ENCODE measurements around the gene TENM3. TPM values are rescaled to one million over a fixed set of nuclear protein-coding genes. Genes with fewer than 3 reads are reported as not detected.

Gene TENM3
- total RNA-seq, 2 donors from 2014 or later: 39.5 to 51.9 TPM

GRCh38 chr4:182835006-182835740 lies 592.0 kb downstream of the TENM3 start:
- peaks cover under 1% of the 10 kb centered on the region for H3K4me1 Mint-ChIP-seq
- peaks cover 7% of the 10 kb centered on the region for H3K27me3 ChIP-seq (ENCODE audit: control insufficient read depth, insufficient read depth, low read length, poor library complexity, severe bottlenecking)
- H3K4me1 ChIP-seq (ENCODE audit: control insufficient read depth, insufficient read depth, low read length): no peaks in the 10 kb centered on the region
- H3K36me3 ChIP-seq (ENCODE audit: control insufficient read depth, insufficient read depth, low read length): no peaks in the 10 kb centered on the region
- H3K4me3 ChIP-seq (ENCODE audit: low read length): no peak overlapping the region
- H3K27ac ChIP-seq (ENCODE audit: low read depth, low read length): no peak overlapping the region
- 78 to 83% methylated on average over 23 to 26 of the region's 26 CpGs for WGBS, 2 experiments (ENCODE audit: insufficient coverage in 1 of 2, insufficient read length in 1 of 2)
- H3K27ac Mint-ChIP-seq: no peak overlapping the region
- H3K36me3 Mint-ChIP-seq (ENCODE audit: low read depth): no peaks in the 10 kb centered on the region
- peaks cover 6% of the 10 kb centered on the region for H3K9me3 Mint-ChIP-seq
- peak; percentile 67 for TF ChIP-seq CTCF (conservative IDR thresholded peaks at IDR 0.05)
- H3K9ac ChIP-seq (ENCODE audit: extremely low read depth, low read length, poor library complexity, severe bottlenecking): no peak overlapping the region
- H3K4me3 Mint-ChIP-seq: no peak overlapping the region
- peaks cover 22% of the 10 kb centered on the region for H3K27me3 Mint-ChIP-seq (ENCODE audit: insufficient read depth)
- no peaks in the 10 kb centered on the region for H3K9me3 ChIP-seq (ENCODE audit: control insufficient read depth, low read length)
- peak; percentile 72 for DNase-seq

- Histone ChIP-seq H3K36me3 (ENCODE audit: control insufficient read depth, insufficient read depth, low read length) (no peaks in the 10 kb centered on the region), H3K27ac (ENCODE audit: low read depth, low read length) (no peak overlapping the region), H3K9me3 (ENCODE audit: control insufficient read depth, low read length) (no peaks in the 10 kb centered on the region), H3K27me3 (ENCODE audit: control insufficient read depth, insufficient read depth, low read length, poor library complexity, severe bottlenecking) (peaks cover 7% of the 10 kb centered on the region), H3K9ac (ENCODE audit: extremely low read depth, low read length, poor library complexity, severe bottlenecking) (no peak overlapping the region), H3K4me1 (ENCODE audit: control insufficient read depth, insufficient read depth, low read length) (no peaks in the 10 kb centered on the region), H3K4me3 (ENCODE audit: low read length) (no peak overlapping the region)
- H3K27ac Mint-ChIP-seq: no peak overlapping the region
- H3K9me3 Mint-ChIP-seq: no peaks in the 10 kb centered on the region
- no peak for DNase-seq
- TF ChIP-seq CTCF (conservative IDR thresholded peaks at IDR 0.05): no peak
- no peak overlapping the region for H3K4me3 Mint-ChIP-seq
- H3K4me1 Mint-ChIP-seq: no peaks in the 10 kb centered on the region
- WGBS, 2 experiments (ENCODE audit: insufficient coverage in 1 of 2, insufficient read length in 1 of 2): 91 to 92% methylated on average over 6 to 12 of the region's 12 CpGs
- H3K36me3 Mint-ChIP-seq (ENCODE audit: low read depth): no peaks in the 10 kb centered on the region
- peaks cover 13% of the 10 kb centered on the region for H3K27me3 Mint-ChIP-seq (ENCODE audit: insufficient read depth)
Observed at GRCh38 chr4:182837831-182838230, 594.6 kb downstream of the TENM3 start.

GRCh38 chr4:182838535-182838934 lies 595.3 kb downstream of the TENM3 start:
- H3K4me1 Mint-ChIP-seq: no peaks in the 10 kb centered on the region
- no peak for DNase-seq
- 75 to 100% methylated on average over 3 to 10 of the region's 10 CpGs for WGBS, 2 experiments (ENCODE audit: insufficient coverage in 1 of 2, insufficient read length in 1 of 2)
- H3K36me3 Mint-ChIP-seq (ENCODE audit: low read depth): no peaks in the 10 kb centered on the region
- Histone ChIP-seq H3K4me3 (ENCODE audit: low read length) (no peak overlapping the region), H3K27me3 (ENCODE audit: control insufficient read depth, insufficient read depth, low read length, poor library complexity, severe bottlenecking) (peaks cover 7% of the 10 kb centered on the region), H3K36me3 (ENCODE audit: control insufficient read depth, insufficient read depth, low read length) (no peaks in the 10 kb centered on the region), H3K27ac (ENCODE audit: low read depth, low read length) (no peak overlapping the region), H3K9me3 (ENCODE audit: control insufficient read depth, low read length) (no peaks in the 10 kb centered on the region), H3K4me1 (ENCODE audit: control insufficient read depth, insufficient read depth, low read length) (no peaks in the 10 kb centered on the region), H3K9ac (ENCODE audit: extremely low read depth, low read length, poor library complexity, severe bottlenecking) (no peak overlapping the region)
- no peak for TF ChIP-seq CTCF (conservative IDR thresholded peaks at IDR 0.05)
- H3K27me3 Mint-ChIP-seq (ENCODE audit: insufficient read depth): peaks cover 13% of the 10 kb centered on the region
- no peak overlapping the region for H3K27ac Mint-ChIP-seq
- H3K9me3 Mint-ChIP-seq: no peaks in the 10 kb centered on the region
- H3K4me3 Mint-ChIP-seq: no peak overlapping the region

All from endodermal cell (in vitro differentiated cells).